ENCODE results near the gene DOCK6. TPM values are rescaled to one million over a fixed set of nuclear protein-coding genes. Genes with fewer than 3 reads are reported as not detected.

DOCK6 gene
- total RNA-seq, 1 donor from 2014 or later, result 56.8 TPM

DNA sequence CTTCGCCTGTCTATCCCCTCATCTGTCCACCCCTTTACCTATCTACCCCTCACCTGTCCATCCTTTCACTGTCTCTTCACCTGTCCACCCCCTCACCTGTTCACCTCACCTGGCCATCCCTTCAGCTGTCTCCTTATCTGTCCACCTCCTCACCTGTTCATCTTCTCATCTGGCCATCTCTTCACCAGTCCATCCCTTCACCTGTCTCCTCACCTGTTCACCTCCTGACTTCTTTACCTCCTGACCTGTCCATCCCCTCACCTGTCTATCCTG is 51.7 kb downstream of the DOCK6 start:
- no peak for DNase-seq (ENCODE audit: low read depth)
- no peak overlapping the region for H3K4me3 ChIP-seq (ENCODE audit: low read depth, low read length)
- peaks cover 3% of the 10 kb centered on the region for H3K36me3 ChIP-seq (ENCODE audit: control insufficient read depth, insufficient read depth, low read length)
- no peaks in the 10 kb centered on the region for H3K27me3 ChIP-seq (ENCODE audit: control insufficient read depth, insufficient read depth, low read length)
- TF ChIP-seq, protein P1, sequence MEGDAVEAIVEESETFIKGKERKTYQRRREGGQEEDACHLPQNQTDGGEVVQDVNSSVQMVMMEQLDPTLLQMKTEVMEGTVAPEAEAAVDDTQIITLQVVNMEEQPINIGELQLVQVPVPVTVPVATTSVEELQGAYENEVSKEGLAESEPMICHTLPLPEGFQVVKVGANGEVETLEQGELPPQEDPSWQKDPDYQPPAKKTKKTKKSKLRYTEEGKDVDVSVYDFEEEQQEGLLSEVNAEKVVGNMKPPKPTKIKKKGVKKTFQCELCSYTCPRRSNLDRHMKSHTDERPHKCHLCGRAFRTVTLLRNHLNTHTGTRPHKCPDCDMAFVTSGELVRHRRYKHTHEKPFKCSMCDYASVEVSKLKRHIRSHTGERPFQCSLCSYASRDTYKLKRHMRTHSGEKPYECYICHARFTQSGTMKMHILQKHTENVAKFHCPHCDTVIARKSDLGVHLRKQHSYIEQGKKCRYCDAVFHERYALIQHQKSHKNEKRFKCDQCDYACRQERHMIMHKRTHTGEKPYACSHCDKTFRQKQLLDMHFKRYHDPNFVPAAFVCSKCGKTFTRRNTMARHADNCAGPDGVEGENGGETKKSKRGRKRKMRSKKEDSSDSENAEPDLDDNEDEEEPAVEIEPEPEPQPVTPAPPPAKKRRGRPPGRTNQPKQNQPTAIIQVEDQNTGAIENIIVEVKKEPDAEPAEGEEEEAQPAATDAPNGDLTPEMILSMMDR (IDR thresholded peaks at IDR 0.05; ENCODE audit: insufficient read depth, low read length, poor library complexity, severe bottlenecking), result no peak

DNA sequence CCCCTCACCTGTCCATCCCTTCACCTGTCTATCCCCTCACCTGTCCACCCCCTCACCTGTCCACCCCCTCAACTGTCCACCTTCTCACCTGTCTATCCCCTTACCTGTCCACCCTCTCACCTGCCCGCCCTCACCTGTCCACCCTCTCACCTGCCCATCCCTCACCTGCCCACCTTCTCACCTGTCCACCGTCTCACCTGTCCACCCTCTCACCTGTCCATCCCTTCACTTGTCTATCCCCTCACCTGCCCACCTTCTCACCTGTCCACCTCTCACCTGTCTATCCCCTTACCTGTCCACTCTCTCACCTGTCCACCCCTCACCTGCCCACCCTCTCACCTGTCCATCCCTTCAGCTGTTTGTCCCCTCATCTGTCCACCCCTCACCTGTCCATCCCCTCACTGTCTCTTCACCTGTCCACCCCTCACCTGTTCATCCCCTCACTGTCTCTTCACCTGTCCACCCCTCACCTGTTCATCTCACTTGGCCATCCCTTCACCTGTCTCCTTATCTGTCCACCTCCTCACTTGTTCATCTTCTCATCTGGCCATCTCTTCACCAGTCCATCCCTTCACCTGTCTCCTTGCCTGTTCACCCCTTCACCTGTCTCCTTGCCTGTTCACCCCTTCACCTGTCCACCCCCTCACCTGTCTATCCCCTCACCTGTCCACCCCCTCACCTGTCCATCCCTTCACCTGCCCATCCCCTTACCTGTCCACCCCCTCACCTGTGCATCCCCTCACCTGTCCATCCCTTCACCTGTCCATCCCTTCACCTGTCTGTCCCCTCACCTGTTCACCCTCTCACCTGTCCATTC is 52.3 kb downstream of the DOCK6 start:
- TF ChIP-seq, protein P1 (IDR thresholded peaks at IDR 0.05; ENCODE audit: insufficient read depth, low read length, poor library complexity, severe bottlenecking), result no peak
- peaks cover 3% of the 10 kb centered on the region for H3K36me3 ChIP-seq (ENCODE audit: control insufficient read depth, insufficient read depth, low read length)
- DNase-seq (ENCODE audit: low read depth), result no peak
- no peaks in the 10 kb centered on the region for H3K27me3 ChIP-seq (ENCODE audit: control insufficient read depth, insufficient read depth, low read length)
- H3K4me3 ChIP-seq (ENCODE audit: low read depth, low read length), result no peak overlapping the region

DNA sequence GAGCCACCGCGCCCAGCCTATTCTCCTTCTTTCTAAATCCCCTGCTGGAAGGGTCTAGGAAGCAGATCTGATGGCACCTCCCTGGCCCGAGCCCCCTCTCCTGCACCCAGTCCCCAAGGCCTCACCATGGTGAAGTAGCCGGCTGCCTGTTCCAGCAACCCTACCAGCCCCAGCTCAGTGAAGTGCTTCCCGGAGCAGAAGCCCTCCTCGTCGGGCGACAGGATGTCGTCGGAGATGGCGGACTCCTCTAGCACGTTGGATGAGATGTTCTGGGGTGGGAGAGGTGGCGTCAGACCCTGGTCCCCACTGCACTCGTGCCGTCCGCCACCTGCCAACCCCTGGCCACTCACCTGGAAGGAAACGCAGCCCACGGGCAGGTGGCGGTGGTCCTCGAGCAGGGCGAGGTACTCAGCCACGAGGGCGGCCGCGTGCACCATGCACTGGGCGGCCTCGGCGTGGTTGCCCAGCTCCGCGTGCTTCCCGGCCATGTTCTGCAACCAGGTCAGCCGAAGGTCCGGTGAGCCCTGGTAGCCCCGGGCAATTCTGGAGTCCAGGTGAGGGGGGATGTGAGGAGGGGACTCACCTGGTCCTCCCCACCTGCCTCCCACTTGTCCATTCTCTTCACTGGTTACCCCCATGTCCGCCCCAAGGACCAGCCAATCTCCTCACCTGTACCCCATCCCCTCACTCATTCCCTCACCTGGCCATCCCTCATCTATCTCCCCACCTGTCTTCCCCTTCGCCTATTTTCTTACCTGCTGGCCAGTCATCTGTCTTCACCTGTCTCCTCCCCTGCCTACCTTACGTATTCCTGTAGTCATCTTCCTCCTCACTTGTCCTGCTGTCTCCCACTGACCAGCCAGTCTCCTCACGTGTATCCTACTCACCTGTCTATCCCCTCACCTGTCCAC is 53.5 kb downstream of the DOCK6 start:
- no peak for DNase-seq (ENCODE audit: low read depth)
- H3K27me3 ChIP-seq (ENCODE audit: control insufficient read depth, insufficient read depth, low read length), result no peaks in the 10 kb centered on the region
- TF ChIP-seq, protein P1 (IDR thresholded peaks at IDR 0.05; ENCODE audit: insufficient read depth, low read length, poor library complexity, severe bottlenecking), result no peak
- H3K4me3 ChIP-seq (ENCODE audit: low read depth, low read length), result no peak overlapping the region
- H3K36me3 ChIP-seq (ENCODE audit: control insufficient read depth, insufficient read depth, low read length), result peaks cover 2% of the 10 kb centered on the region

DNA sequence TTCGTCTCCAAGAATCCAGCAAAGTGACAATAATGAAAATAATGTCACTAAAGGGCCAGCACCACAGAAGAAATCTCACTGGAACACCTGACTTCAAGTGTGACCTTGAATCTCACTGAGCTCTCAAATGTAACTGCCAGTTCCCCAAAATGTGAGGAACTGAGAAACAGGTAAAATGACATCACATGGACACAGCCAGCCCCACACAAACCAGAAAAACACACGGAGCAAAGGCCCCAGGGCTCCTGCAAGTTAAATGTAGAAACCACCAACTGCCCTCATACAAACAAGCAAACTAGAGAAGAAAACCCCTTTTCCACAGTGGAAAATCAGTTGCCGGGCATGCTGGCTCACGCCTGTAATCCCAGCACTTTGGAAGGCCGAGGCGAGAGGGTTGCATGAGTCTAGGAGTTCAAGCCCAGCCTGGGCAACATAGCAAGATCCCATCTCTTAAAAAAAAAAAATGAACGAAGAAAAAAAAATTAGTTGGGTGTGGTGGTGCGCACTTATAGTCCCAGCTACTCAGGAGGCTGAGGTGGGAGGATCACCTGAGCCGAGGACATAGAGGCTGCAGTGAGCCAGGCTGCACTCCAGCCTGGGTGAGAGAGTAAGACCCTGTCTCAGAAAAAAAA is 56.3 kb downstream of the DOCK6 start:
- no peak for DNase-seq (ENCODE audit: low read depth)
- TF ChIP-seq, protein P1 (IDR thresholded peaks at IDR 0.05; ENCODE audit: insufficient read depth, low read length, poor library complexity, severe bottlenecking), result no peak
- Histone ChIP-seq H3K4me3 (ENCODE audit: low read depth, low read length) (no peak overlapping the region), H3K36me3 (ENCODE audit: control insufficient read depth, insufficient read depth, low read length) (peaks cover 3% of the 10 kb centered on the region), H3K27me3 (ENCODE audit: control insufficient read depth, insufficient read depth, low read length) (no peaks in the 10 kb centered on the region)

DNA sequence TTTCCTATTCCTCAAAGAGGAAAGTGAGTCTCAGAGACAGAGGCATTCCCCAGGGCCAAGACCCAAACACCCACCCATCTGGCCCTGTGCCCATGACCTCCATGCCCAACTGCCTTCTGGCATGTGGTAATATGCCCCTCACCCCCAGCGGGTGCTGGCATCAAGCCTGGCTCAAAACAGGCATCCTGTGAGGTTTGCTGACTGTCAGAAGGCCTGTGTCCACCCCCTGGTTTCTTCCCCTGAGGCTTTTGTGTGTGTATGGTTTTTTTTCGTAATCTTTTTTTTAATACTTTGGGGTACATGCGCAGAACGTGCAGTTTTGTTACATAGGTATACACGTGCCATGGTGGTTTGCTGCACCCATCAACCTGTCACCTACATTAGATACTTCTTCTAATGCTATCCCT is 57.4 kb downstream of the DOCK6 start:
- Histone ChIP-seq H3K27me3 (ENCODE audit: control insufficient read depth, insufficient read depth, low read length) (no peaks in the 10 kb centered on the region), H3K36me3 (ENCODE audit: control insufficient read depth, insufficient read depth, low read length) (peaks cover 1% of the 10 kb centered on the region), H3K4me3 (ENCODE audit: low read depth, low read length) (no peak overlapping the region)
- no peak for DNase-seq (ENCODE audit: low read depth)
- TF ChIP-seq, protein P1 (IDR thresholded peaks at IDR 0.05; ENCODE audit: insufficient read depth, low read length, poor library complexity, severe bottlenecking), result no peak

Data from kidney epithelial cell (primary cell).